ENCODE data around the gene EPHA3. TPM values are rescaled to one million over a fixed set of nuclear protein-coding genes. Genes with fewer than 3 reads are reported as not detected.

EPHA3 gene
- total and polyA plus RNA-seq, 7 donors: 0.12 to 2.4 (median 0.64) TPM

GRCh38 chr3:89246326-89246725 lies 138.9 kb downstream of the EPHA3 start:
- TF ChIP-seq CTCF (IDR thresholded peaks at IDR 0.05): no peak

GRCh38 chr3:89250742-89251141 lies 143.3 kb downstream of the EPHA3 start:
- intact Hi-C loops (cut with DNase I): no loop called here
- no peaks in the 10 kb centered on the region for H3K4me1 ChIP-seq
- WGBS, 3 donors: 68 to 79% (median 72%) methylated on average over 1 of the region's 1 CpG
- H3K36me3 ChIP-seq (ENCODE audit: insufficient read depth in 1 of 2, low read depth in 1 of 2): no peaks in the 10 kb centered on the region
- DNase-seq: no peak
- H3K9me3 ChIP-seq: no peaks in the 10 kb centered on the region
- H3K27ac ChIP-seq: no peak overlapping the region
- TF ChIP-seq CTCF (IDR thresholded peaks at IDR 0.05): no peak
- ATAC-seq: no peak
- no peak overlapping the region for H3K4me3 ChIP-seq
- H3K27me3 ChIP-seq (ENCODE audit: insufficient read depth in 3 of 3, low read length in 2 of 3): no peaks in the 10 kb centered on the region

More at GRCh38 chr3:89246326-89246725, 138.9 kb downstream of the EPHA3 start:
- no peaks in the 10 kb centered on the region for H3K9me3 ChIP-seq
- H3K36me3 ChIP-seq (ENCODE audit: insufficient read depth in 1 of 2, low read depth in 1 of 2): no peaks in the 10 kb centered on the region
- H3K27ac ChIP-seq: no peak overlapping the region
- no peaks in the 10 kb centered on the region for H3K4me1 ChIP-seq
- no peaks in the 10 kb centered on the region for H3K27me3 ChIP-seq (ENCODE audit: insufficient read depth in 3 of 3, low read length in 2 of 3)
- ATAC-seq (no peak), DNase-seq (no peak)
- H3K4me3 ChIP-seq: no peak overlapping the region
- intact Hi-C loops (cut with DNase I): no loop called here
- WGBS, 3 donors: 75 to 88% (median 87%) methylated on average over 1 of the region's 1 CpG

- no peak for TF ChIP-seq CTCF (IDR thresholded peaks at IDR 0.05)
- Histone ChIP-seq H3K36me3 (ENCODE audit: insufficient read depth in 1 of 2, low read depth in 1 of 2) (no peaks in the 10 kb centered on the region), H3K4me3 (no peak overlapping the region), H3K27ac (no peak overlapping the region), H3K9me3 (no peaks in the 10 kb centered on the region), H3K27me3 (ENCODE audit: insufficient read depth in 3 of 3, low read length in 2 of 3) (no peaks in the 10 kb centered on the region), H3K4me1 (no peaks in the 10 kb centered on the region)
- intact Hi-C loops (cut with DNase I): no loop called here
- DNase-seq: no peak
- WGBS, 3 donors: 80 to 87% (median 85%) methylated on average over 4 of the region's 4 CpGs
- no peak for ATAC-seq
Observed at GRCh38 chr3:89252016-89252415, 144.6 kb downstream of the EPHA3 start.

GRCh38 chr3:89252860-89253259 lies 145.4 kb downstream of the EPHA3 start:
- no peaks in the 10 kb centered on the region for H3K27me3 ChIP-seq (ENCODE audit: insufficient read depth in 3 of 3, low read length in 2 of 3)
- intact Hi-C loops (cut with DNase I): no loop called here

More at GRCh38 chr3:89252860-89253259, 145.4 kb downstream of the EPHA3 start:
- Histone ChIP-seq H3K9me3 (no peaks in the 10 kb centered on the region), H3K36me3 (ENCODE audit: insufficient read depth in 1 of 2, low read depth in 1 of 2) (no peaks in the 10 kb centered on the region), H3K4me1 (no peaks in the 10 kb centered on the region), H3K27ac (no peak overlapping the region), H3K4me3 (no peak overlapping the region)
- 34 to 41% (median 40%) methylated on average over 2 of the region's 2 CpGs for WGBS, 3 donors
- DNase-seq (no peak), ATAC-seq (no peak)
- no peak for TF ChIP-seq CTCF (IDR thresholded peaks at IDR 0.05)
